Osteocyte (in vitro differentiated cells): ENCODE data around the gene PHKB. TPM values are rescaled to one million over a fixed set of nuclear protein-coding genes. Genes with fewer than 3 reads are reported as not detected.
A peak's percentile ranks its signal among the peaks of the same experiment; 100 is the strongest.

Experiments
- DNase-seq: peaks from one replicate; pipeline ENCODE4 v3.0.0; 2021; ENCODE audit warnings: mixed read lengths; ENCODE audit not compliant: unreplicated experiment; ENCODE audit errors: extremely low spot score
- H3K27ac Mint-ChIP-seq: one replicate; pipeline ENCODE4 v1.8.0; 2021; ENCODE audit warnings: mild to moderate bottlenecking, mixed read lengths; ENCODE audit not compliant: unreplicated experiment
- H3K27me3 Mint-ChIP-seq: one replicate; pipeline ENCODE4 v1.8.0; 2021; ENCODE audit warnings: mixed read lengths; ENCODE audit not compliant: unreplicated experiment
- H3K36me3 Mint-ChIP-seq: one replicate; pipeline ENCODE4 v1.8.0; 2021; ENCODE audit warnings: mixed read lengths; ENCODE audit not compliant: unreplicated experiment
- H3K4me1 Mint-ChIP-seq: one replicate; pipeline ENCODE4 v1.8.0; 2021; ENCODE audit warnings: mixed read lengths; ENCODE audit not compliant: unreplicated experiment
- H3K4me3 Mint-ChIP-seq: one replicate; pipeline ENCODE4 v1.8.0; 2021; ENCODE audit warnings: mild to moderate bottlenecking, moderate library complexity, mixed read lengths; ENCODE audit not compliant: unreplicated experiment
- H3K9me3 Mint-ChIP-seq: one replicate; pipeline ENCODE4 v1.8.0; 2021; ENCODE audit warnings: mixed read lengths; ENCODE audit not compliant: unreplicated experiment
- total RNA-seq: library from RNA; stranded (reverse); gene quantifications from 2 replicates; pipeline ENCODE4 v1.2.1, GENCODE V29; 2021
- TF ChIP-seq, protein P1 (sequence below): fragments of 200-600 bp; sonication (generic); IDR thresholded peaks from 2 replicates; pipeline ENCODE4 v1.5.0; 2021; ENCODE audit warnings: antibody characterized with exemption, mild to moderate bottlenecking, moderate library complexity

Gene PHKB
- total RNA-seq, 1 donor from 2014 or later = 64.3 TPM

DNA sequence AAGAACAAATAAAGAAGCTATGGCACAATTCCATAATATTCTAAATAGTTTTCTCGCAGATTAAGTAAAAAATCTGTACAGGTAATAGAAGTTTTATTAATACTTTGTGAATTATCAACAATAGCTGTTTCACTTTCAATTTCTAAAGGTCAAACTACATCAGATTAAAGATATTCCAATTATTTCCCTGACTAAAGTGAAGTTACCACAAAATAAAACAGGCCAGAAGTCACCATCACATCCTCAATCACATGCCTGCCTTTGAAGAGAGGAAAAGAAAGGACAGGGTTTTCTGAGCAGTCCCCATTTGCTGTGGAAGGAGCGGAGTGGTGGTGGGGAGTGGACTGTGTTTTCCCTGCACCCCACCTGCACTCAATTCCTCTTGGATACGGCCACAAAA, 11.3 kb upstream of the PHKB start:
- Mint-ChIP-seq H3K4me1 (no peaks in the 10 kb centered on the region), H3K4me3 (no peak overlapping the region), H3K36me3 (peaks cover 42% of the 10 kb centered on the region), H3K9me3 (no peaks in the 10 kb centered on the region), H3K27me3 (no peaks in the 10 kb centered on the region), H3K27ac (no peak overlapping the region)
- TF ChIP-seq, protein P1, sequence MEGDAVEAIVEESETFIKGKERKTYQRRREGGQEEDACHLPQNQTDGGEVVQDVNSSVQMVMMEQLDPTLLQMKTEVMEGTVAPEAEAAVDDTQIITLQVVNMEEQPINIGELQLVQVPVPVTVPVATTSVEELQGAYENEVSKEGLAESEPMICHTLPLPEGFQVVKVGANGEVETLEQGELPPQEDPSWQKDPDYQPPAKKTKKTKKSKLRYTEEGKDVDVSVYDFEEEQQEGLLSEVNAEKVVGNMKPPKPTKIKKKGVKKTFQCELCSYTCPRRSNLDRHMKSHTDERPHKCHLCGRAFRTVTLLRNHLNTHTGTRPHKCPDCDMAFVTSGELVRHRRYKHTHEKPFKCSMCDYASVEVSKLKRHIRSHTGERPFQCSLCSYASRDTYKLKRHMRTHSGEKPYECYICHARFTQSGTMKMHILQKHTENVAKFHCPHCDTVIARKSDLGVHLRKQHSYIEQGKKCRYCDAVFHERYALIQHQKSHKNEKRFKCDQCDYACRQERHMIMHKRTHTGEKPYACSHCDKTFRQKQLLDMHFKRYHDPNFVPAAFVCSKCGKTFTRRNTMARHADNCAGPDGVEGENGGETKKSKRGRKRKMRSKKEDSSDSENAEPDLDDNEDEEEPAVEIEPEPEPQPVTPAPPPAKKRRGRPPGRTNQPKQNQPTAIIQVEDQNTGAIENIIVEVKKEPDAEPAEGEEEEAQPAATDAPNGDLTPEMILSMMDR = no peak
- DNase-seq = no peak

DNA sequence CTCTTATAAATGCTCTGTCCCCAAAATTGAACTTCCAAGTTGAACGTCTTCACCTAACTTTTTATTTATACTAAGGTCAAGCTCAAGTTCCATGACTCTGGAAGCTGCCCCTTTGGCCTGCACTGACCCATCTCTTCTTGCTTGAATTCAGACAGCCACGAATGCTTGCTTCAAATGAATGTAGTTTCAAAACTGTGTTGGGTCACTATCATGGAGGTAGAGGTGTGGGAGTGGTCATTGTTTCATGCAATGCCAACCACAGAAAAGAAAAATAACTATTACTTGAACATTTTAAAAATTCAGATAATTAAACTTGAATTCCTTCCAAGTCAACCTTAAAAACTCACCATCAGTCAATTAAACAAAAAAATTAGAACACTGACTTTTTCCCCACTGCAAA, 2.8 kb upstream of the PHKB start:
- Mint-ChIP-seq H3K36me3 (peaks cover 21% of the 10 kb centered on the region), H3K27ac (no peak overlapping the region), H3K4me1 (peaks cover 26% of the 10 kb centered on the region), H3K27me3 (no peaks in the 10 kb centered on the region), H3K9me3 (no peaks in the 10 kb centered on the region), H3K4me3 (no peak overlapping the region)
- TF ChIP-seq, protein P1 = no peak
- DNase-seq = no peak

DNA sequence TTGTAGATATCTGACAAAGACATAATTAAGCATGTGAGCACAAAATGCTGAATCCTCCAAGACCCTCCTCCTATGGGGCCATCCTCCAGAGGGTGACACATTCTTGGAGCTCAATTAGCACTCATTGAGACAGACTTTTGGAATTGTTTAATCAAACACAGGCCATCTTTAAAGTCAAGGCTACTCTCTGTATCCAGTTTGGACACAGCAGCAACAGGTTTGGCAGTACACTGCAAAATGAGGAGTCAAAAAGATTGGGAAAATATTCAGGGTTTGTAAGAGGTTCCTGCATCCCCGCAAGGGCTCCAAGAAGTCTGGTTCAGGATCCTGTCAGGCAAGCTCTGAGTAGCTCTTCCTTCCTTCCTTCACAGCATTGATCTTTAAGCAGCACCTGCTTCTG, 1.5 kb upstream of the PHKB start:
- Mint-ChIP-seq H3K36me3 (peaks cover 15% of the 10 kb centered on the region), H3K27me3 (no peaks in the 10 kb centered on the region), H3K9me3 (no peaks in the 10 kb centered on the region), H3K4me1 (peaks cover 35% of the 10 kb centered on the region), H3K4me3 (peak overlapping the region; percentile 96), H3K27ac (peak overlapping the region; percentile 96)
- no peak for DNase-seq
- TF ChIP-seq, protein P1 = no peak

DNA sequence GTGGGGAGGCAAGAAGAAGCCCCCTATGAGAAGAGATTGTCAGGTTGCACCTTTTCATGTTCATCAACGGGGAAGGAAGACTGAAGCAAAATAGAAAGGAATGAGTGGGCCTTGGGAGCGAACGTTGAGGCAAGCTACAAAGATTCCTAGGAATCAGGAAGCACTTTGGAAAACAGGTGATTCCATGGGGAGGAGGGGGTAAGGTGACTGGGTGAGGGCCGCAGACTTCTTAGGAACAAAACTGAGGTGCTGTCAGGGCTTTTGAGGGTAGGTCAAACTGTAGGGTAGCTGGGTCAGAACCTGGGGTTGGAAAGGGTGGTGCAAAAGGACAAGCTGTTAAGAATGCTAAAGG, 796 bp upstream of the PHKB start:
- peak overlapping the region; percentile 96 for H3K4me3 Mint-ChIP-seq
- peaks cover 13% of the 10 kb centered on the region for H3K36me3 Mint-ChIP-seq
- H3K27me3 Mint-ChIP-seq = no peaks in the 10 kb centered on the region
- no peaks in the 10 kb centered on the region for H3K9me3 Mint-ChIP-seq
- H3K27ac Mint-ChIP-seq = peak overlapping the region; percentile 96
- TF ChIP-seq, protein P1 = no peak
- no peak for DNase-seq
- peaks cover 37% of the 10 kb centered on the region for H3K4me1 Mint-ChIP-seq

DNA sequence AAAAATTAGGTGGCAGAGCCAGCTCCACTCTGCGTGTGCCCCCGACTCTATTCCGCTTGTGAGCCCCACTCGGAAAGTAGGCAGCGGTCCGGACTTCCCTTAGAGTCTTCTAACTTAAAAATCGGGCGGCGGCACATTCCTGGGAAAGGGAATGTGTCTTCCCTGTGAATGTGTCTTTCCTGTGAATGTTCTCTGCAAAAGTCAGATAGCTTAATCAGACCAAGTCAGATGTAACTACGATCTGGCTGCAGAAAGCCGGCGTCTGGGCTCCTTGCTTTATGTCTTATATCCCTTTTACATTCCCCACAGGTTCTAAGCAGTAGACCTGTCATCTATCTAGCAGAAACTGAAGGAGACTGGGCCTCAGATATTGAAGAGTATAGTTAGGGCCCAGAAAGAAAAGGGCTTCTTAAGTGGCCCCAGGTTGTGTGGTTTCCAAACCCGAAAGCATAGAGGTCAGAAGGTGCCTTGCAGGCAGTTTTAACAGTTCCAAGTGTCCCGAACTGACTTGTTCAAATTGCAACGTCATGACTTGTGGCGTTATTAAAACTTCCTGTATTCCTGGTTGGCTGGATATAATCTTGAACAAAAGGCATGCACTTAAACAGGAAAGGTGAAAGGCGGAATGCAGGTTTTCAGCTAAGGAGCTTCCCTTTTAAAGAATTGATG, 601 bp downstream of the PHKB start:
- Mint-ChIP-seq H3K27me3 (no peaks in the 10 kb centered on the region), H3K36me3 (peaks cover 9% of the 10 kb centered on the region), H3K4me1 (peaks cover 43% of the 10 kb centered on the region), H3K4me3 (peak overlapping the region; percentile 96), H3K27ac (peak overlapping the region; percentile 96), H3K9me3 (no peaks in the 10 kb centered on the region)
- DNase-seq = no peak
- TF ChIP-seq, protein P1 = no peak
